ENCODE data around the gene MRTFB. TPM values are rescaled to one million over a fixed set of nuclear protein-coding genes. Genes with fewer than 3 reads are reported as not detected.

Gene MRTFB
- total and polyA plus RNA-seq, 2 of the 13 experiments (the other 11 are each of a cell fraction or from before 2014, with no cell fraction given), result 11.4 to 14.0 TPM

GRCh38 chr16:14199624-14200023 is 128.5 kb downstream of the MRTFB start:
- ATAC-seq (no peak), FAIRE-seq (no peak), DNase-seq (ENCODE audit: low spot score) (no peak)
- Histone ChIP-seq H3K4me1 (ENCODE audit: insufficient read depth, low read length) (peaks cover 30% of the 10 kb centered on the region), H3K9ac (ENCODE audit: insufficient read depth, low read depth, low read length) (no peak overlapping the region), H3K27me3 (ENCODE audit: control insufficient read depth in 1 of 2, insufficient read depth in 2 of 2, low read length in 2 of 2) (no peaks in the 10 kb centered on the region), H3K36me3 (replicated peaks in 1 of 2; ENCODE audit: control insufficient read depth in 1 of 2, insufficient read depth in 2 of 2, low read length in 2 of 2) (peaks cover 0 to 1% of the 10 kb centered on the region in 2 experiments; a peak in 1 of 5 replicates), H2AFZ (ENCODE audit: low read length) (no peak overlapping the region), H3K79me2 (ENCODE audit: insufficient read depth, low read length) (no peaks in the 10 kb centered on the region), H3K27ac (ENCODE audit: extremely low read length, insufficient read depth, low read length) (no peak overlapping the region), H3K4me2 (ENCODE audit: low read depth, low read length) (no peak overlapping the region), H3K9me3 (ENCODE audit: low read length) (no peaks in the 10 kb centered on the region), H4K20me1 (ENCODE audit: insufficient read depth, low read length) (no peaks in the 10 kb centered on the region), H3K4me3 (replicated peaks in 1 of 3; ENCODE audit: insufficient read depth in 1 of 3, low read depth in 2 of 3, low read length in 3 of 3) (no peak overlapping the region)
- in situ Hi-C loops (cut with HindIII; ENCODE audit: extremely low pct_ligation_motif_present, low pct_unique_long_range_greater_than_20kb) (loop anchor here (10.0 kb wide), 1 partner anchor 265 kb away; no protein-coding TSS in a partner anchor), intact Hi-C loops (cut with micrococcal nuclease; ENCODE audit: unreplicated experiment) (loop anchor here (10.0 kb wide), 1 partner anchor 125 kb away; the partner anchor contains the start of gene MRTFB)
- no peak for TF ChIP-seq U2AF1 (optimal IDR thresholded peaks at IDR 0.05; ENCODE audit: low read depth, low read length)
- CTCF ChIA-PET (ENCODE audit: low intra/inter-chr PET ratio, low total read pairs), result no interaction called here
- 94% methylated on average over 1 of the region's 1 CpG for WGBS (ENCODE audit: low lambda C conversion rate)
- no TSS peak for BruUV-seq (replicated peaks)
- POLR2A ChIA-PET, result no interaction called here

DNA sequence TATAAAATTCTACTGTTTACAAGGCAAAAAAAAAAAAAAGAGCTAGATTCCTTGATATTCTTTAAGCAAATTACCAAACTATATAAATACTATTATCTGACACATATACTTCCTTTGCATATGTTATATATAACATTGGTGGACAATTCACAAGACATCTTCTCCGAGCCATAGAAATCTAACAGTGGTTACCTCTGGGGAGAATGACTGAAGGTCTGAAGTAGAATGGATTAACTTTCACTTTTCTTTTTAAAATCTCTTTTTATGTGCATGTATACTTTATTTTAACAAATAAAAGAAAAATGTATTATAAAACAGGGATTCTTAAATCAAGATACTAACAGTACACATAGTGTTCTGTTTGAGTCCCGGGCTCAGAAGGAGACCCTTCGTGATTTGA is 131.0 kb downstream of the MRTFB start:
- BruUV-seq (replicated peaks), result no TSS peak
- H3K27me3 ChIP-seq (ENCODE audit: control insufficient read depth in 1 of 2, insufficient read depth in 2 of 2, low read length in 2 of 2), result no peaks in the 10 kb centered on the region
- H3K36me3 ChIP-seq (replicated peaks in 1 of 2; ENCODE audit: control insufficient read depth in 1 of 2, insufficient read depth in 2 of 2, low read length in 2 of 2), result 0 out of 5 replicates have a peak, but pooled peaks cover 0 to 1% of the 10 kb centered on the region in 2 experiments
- FAIRE-seq (no peak), DNase-seq (ENCODE audit: low spot score) (no peak), ATAC-seq (no peak)
- no peak overlapping the region for H3K27ac ChIP-seq (ENCODE audit: extremely low read length, insufficient read depth, low read length)
- no peak overlapping the region for H2AFZ ChIP-seq (ENCODE audit: low read length)
- H3K4me2 ChIP-seq (ENCODE audit: low read depth, low read length), result no peak overlapping the region
- H4K20me1 ChIP-seq (ENCODE audit: insufficient read depth, low read length), result no peaks in the 10 kb centered on the region
- H3K9ac ChIP-seq (ENCODE audit: insufficient read depth, low read depth, low read length), result no peak overlapping the region
- POLR2A ChIA-PET, result no interaction called here
- H3K79me2 ChIP-seq (ENCODE audit: insufficient read depth, low read length), result no peaks in the 10 kb centered on the region
- in situ Hi-C loops (cut with HindIII; ENCODE audit: extremely low pct_ligation_motif_present, low pct_unique_long_range_greater_than_20kb), result no loop called here
- CTCF ChIA-PET (ENCODE audit: low intra/inter-chr PET ratio, low total read pairs), result no interaction called here
- no peak for TF ChIP-seq ZNF841 (CRISPR knock-in tag; IDR thresholded peaks at IDR 0.05; ENCODE audit: borderline replicate concordance)
- no peak for TF ChIP-seq ZNF674 (CRISPR knock-in tag; IDR thresholded peaks at IDR 0.05; ENCODE audit: low read depth)
- TF ChIP-seq, protein P1, sequence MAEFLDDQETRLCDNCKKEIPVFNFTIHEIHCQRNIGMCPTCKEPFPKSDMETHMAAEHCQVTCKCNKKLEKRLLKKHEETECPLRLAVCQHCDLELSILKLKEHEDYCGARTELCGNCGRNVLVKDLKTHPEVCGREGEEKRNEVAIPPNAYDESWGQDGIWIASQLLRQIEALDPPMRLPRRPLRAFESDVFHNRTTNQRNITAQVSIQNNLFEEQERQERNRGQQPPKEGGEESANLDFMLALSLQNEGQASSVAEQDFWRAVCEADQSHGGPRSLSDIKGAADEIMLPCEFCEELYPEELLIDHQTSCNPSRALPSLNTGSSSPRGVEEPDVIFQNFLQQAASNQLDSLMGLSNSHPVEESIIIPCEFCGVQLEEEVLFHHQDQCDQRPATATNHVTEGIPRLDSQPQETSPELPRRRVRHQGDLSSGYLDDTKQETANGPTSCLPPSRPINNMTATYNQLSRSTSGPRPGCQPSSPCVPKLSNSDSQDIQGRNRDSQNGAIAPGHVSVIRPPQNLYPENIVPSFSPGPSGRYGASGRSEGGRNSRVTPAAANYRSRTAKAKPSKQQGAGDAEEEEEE (CRISPR knock-in tag; IDR thresholded peaks at IDR 0.05; ENCODE audit: borderline replicate concordance), result no peak
- no peak for TF ChIP-seq ZNF720 (CRISPR knock-in tag; IDR thresholded peaks at IDR 0.05)
- no peak for TF ChIP-seq ZNF749 (CRISPR knock-in tag; IDR thresholded peaks at IDR 0.05; ENCODE audit: borderline replicate concordance)
- TF ChIP-seq MAFG (CRISPR knock-in tag; IDR thresholded peaks at IDR 0.05), result no peak
- no peak for TF ChIP-seq ZBTB21 (CRISPR knock-in tag; IDR thresholded peaks at IDR 0.05)
- TF ChIP-seq KLF16 (CRISPR knock-in tag; IDR thresholded peaks at IDR 0.05), result no peak
- TF ChIP-seq EZH2 (conservative IDR thresholded peaks at IDR 0.05; ENCODE audit: low read depth, low read length), result no peak
- no peak for TF ChIP-seq KDM1A (CRISPR knock-in tag; IDR thresholded peaks at IDR 0.05)
- no peak for TF ChIP-seq ATF7-NPFF (CRISPR knock-in tag; IDR thresholded peaks at IDR 0.05; ENCODE audit: low read depth)
- H3K9me3 ChIP-seq (ENCODE audit: low read length), result no peaks in the 10 kb centered on the region
- intact Hi-C loops (cut with micrococcal nuclease; ENCODE audit: unreplicated experiment), result loop anchor here (10.0 kb wide), 1 partner anchor 127 kb away; the partner anchor contains the start of gene MRTFB
- H3K4me3 ChIP-seq (replicated peaks in 1 of 3; ENCODE audit: insufficient read depth in 1 of 3, low read depth in 2 of 3, low read length in 3 of 3), result no peak overlapping the region
- WGBS (ENCODE audit: low lambda C conversion rate), result 98% methylated on average over 3 of the region's 3 CpGs
- H3K4me1 ChIP-seq (ENCODE audit: insufficient read depth, low read length), result peaks cover 19% of the 10 kb centered on the region

All from HepG2 (cell line).